Activated CD8-positive, alpha-beta memory T cell treated with anti-CD3 and anti-CD28 coated beads, Interleukin-2, amount 50 U/mL, for 24 hours (primary cell): ENCODE results near the gene NLRX1.
A peak's percentile ranks its signal among the peaks of the same experiment; 100 is the strongest.
"Not testable (repeated sequence)": the region's sequence is repeated elsewhere in the genome, so short reads cannot be mapped to it uniquely, and the experiment has no call there.

Experiments
- DNase-seq: peaks from one replicate; pipeline ENCODE4 v3.0.0-alpha.2; 2020; ENCODE audit errors: extremely low read depth

NLRX1 gene

DNA sequence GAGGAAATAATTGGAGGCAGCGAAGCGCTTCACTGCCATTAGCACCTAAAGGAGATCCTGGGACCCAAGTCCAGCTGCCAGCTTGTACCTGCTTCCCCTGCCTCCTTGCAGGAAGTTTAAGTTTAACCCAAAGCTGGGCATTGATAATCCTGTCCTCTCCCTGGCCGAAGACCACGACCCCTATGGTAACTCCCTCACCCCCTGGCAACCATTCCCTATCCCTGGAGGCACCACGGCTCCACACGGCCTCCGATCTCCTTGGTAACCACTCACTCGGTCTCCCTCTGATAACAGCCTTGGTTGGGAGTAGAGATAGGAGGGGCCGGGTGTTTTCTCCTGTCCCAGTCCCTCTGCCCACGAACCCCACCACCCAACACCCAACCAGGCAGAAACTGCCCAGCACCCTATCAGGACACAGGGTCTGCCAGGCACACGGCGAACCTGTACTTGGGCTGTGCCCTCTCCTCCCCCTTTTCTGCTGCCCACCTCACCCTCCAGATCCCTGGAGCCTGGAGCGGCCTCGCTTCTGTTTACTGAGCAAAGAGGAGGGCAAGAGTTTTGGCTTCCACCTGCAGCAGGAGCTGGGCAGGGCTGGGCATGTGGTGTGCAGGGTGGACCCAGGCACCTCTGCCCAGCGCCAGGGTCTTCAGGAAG lies 17.6 kb downstream of the NLRX1 start:
- DNase-seq = no peak

DNA sequence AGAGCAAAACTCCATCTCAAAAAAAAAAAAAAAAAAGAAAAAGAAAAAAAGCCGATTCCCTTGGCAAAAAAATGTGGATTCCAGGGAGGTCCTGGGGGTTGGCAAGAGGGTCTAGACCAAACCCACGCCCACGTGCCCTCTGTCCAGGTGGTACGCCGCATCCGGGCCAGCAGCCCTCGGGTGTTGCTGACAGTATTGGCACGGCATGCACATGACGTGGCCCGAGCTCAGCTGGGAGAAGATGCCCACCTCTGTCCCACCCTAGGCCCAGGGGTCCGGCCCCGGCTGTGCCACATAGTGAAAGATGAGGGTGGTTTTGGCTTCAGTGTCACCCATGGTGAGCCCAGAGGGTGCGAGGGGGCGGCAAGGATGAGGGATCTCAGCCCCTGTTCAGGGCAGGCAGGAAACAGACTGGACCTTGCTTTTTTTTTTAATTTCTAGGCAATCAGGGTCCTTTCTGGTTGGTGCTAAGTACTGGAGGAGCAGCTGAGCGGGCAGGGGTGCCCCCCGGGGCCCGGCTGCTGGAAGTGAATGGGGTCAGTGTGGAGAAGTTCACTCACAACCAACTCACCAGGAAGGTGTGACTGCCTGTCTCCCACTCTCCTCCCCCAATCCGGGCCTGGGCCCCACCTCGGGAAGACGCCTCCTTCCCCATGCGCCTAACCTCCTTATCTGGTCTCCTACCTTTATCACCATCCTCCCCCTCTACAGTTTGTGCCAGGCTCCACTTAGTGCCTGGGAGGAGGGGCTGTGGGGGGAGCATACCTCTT lies 18.8 kb downstream of the NLRX1 start:
- no peak for DNase-seq

DNA sequence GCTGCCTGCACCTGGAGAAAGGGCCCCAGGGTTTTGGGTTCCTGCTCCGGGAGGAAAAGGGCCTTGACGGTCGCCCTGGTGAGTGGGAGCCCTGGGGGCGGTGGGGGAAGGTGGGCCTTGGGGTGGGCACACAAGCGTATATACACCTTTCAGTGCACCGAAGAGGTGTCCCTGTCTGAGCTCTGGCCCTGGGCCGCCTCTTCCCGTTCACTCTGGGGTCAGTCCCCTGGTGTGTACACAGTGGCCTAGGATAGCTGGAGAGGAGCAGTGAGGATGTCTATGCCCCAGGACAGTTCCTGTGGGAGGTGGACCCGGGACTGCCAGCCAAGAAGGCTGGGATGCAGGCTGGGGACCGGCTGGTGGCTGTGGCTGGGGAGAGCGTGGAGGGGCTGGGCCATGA lies 19.5 kb downstream of the NLRX1 start:
- no peak for DNase-seq

DNA sequence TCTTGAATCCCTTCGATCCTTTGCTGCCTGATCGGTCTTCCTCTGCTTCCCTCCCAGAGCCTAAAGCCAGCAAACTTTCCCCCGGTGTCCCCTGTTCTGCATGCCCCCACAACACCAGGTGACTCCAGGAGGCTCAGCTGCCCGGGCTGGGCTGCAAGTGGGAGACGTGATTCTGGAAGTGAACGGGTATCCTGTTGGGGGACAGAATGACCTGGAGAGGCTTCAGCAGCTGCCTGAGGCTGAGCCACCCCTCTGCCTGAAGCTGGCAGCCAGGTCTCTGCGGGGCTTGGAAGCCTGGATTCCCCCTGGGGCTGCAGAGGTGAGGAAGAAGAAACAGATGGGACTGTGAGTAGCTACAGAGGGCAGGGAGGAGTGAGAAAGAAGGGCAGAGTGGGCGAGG lies 20.4 kb downstream of the NLRX1 start:
- DNase-seq = no peak

DNA sequence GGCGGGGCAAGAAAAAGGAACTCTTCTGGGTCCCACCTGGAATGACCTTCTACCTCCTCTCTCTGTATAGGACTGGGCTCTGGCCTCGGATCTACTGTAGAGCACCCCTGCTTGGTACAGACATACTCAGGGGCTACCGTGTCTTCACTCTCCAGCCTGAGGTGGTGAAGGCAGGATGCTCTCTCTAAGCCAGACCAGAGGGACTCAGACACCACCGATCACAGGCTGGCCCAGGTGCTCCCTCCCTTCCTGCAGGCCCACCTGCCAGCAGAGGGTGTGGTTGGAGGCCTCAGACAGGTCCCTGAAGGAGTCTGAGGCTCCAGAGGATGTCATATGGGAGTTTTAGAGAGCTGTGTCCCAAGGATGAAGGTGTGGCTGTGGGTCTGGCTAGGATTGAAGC lies 20.9 kb downstream of the NLRX1 start:
- no peak for DNase-seq

DNA sequence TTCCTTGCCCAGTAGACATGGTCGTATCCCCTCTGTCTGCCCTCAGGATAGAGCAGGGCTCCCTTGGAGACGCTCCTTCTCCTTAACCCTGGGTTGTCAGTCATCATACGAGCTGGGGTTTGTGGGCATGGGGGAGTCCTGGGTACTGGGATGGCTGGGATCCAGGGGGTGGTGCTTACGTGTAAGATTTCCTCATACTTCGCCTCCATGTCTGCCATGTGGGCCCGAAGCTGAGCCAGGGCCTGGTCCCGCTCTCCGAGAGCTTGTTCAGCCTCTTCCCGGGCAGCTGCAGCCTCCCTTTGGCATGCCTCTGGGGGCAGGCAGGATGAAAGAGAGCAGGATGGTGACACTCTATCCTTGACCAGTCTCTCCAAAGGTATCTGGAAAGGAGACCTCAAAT lies 22.0 kb downstream of the NLRX1 start:
- DNase-seq = no peak

DNA sequence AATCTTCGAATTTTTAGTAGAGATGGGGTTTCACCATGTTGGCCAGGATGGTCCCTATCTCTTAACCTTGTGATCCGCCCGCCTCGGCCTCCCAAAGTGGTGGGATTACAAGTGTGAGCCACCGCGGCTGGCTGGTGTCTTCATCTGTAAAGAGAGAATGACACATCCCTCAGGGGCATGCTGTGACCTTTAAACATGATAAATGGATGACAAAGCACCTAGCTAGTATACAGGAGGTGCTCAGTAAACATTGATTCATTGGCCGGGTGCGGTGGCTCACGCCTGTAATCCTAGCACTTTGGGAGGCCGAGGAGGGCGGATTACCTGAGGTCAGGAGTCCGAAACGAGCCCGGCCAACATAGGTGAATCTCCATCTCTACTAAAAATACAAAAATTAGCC lies 22.7 kb downstream of the NLRX1 start:
- DNase-seq = not testable (repeated sequence)

DNA sequence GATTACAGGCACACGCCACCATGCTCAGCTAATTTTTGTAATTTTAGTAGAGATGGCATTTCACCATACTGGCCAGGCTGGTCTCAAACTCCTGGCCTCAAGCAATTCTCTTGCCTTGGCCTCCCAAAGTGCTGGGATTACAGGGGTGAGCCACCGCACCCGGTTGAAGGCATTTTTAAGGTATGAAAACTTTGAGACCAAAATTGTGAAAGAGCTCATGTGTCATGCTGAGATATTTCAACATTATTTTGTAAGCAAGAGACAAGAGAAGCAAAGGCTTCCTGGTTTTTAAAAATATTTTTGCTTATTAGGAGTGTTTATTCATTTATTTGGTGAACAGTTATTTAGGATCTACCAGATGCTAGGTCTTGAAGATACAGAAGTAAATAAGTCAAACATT lies 23.6 kb downstream of the NLRX1 start:
- DNase-seq = no peak

DNA sequence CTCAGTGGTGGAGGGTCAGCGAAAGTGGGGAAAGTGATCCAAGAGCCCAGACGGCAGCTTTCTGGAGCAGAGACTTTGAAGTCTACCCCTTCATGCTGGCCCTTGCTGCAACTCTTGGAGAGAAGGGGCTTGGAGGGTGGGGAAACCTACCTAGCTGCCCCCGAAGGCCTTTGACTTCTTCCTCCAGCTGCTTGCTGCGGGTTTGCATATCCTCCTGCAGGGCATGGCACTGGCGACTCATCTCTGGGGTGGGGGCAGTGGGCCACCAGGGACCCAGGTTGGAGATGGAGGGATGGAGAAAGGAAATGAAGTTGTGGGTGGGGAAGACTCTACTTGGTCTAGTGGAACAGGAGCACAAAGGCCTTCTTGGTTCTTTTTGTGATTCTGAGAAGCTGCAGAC lies 24.5 kb downstream of the NLRX1 start:
- no peak for DNase-seq

DNA sequence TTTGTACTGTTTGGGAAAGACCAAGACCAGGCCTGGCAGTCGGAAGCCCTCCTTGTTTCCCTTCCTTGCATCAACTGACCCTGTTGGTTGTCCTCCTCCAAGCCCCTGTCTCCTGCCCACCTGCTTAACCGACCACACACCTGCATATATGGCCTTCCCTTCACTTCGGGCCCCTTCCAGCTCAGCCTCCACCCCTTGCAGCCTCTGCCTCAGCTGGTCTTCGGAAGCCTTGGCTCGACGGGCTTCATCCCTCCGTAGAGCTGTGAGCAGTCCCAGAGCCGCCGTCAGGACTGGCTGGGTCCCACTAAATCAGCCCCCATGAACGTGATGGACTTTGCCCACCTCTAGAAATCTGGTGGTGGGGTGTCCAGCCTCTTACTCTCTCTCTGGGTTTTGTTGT lies 25.1 kb downstream of the NLRX1 start:
- DNase-seq = no peak

DNA sequence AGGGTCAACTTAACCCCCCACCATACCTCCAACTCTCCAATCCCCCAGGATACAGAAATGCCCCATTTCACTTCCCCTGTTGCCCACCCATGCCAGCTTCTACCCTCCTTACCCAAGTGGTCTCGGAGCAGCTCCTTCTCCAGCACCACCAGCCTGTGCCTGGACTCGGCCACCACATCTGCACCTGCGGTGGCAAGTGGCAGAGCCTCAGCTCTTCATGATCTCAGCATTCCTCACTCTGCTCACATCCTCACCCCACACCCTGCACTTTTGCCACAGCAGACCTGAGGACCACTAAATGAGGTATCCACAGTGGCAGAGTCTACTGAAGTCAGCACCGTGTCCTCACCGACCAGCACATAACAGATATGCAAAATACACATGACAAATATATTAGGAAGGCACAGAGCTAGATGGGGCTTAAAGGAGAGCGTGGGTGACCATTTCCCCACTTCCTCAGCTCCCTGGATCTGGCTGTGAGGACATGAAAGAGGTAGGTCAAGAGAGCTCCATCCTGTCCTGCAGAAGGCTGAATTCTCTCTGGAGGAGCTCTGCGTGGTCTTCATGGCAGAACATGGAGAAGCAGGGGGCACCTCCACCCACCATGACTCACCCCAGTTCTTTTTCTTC lies 26.4 kb downstream of the NLRX1 start:
- DNase-seq = no peak

DNA sequence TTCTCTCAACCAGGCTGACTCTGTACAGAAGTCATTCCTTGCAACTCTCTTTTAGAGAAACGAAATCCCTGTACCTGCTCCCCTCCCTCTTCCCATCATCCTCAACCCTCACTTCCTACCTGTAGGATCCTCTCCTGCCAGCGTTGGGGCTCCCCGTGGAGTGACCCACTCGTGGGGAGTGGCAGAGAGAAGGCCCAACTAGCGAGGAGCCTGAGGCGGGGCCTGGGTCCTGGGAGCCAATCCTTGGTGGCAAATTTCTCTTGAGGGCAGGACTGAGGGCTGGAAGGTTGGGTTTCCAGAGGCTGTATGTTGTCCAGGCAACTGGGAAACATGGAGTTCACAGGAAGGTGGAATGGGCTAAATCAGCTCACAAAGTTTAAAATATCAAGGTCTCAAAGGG lies 27.2 kb downstream of the NLRX1 start:
- no peak for DNase-seq

DNA sequence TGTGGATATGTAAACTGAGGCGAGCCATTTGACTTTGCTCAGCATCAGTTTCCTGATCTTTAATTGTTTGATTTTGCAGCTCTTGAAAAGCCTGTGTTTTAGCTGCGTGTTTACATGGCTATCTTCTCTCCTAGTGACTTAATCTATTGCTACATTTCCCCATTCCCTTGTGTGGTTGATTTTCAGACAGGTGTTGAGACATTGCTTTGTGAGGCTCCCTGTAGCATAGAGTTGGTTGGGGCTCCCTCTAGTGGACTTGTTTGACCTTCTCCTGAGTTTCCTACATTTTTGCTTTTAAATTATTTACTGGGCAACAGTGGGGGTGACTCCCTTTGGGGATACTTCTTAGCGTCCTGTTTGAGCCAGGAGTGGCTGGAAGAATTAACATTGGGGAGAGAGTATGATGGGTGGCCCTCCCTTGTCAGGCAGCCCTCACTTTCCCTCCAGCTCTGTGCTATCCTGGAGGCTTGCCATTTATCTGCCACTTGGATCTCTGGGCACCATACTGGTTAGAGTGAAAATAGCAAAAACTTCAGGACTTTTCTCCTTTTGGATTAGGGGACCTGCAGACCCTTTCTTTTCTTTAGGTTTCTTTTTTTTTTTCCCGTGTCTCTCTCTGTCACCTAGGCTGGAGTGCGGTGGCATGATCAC lies 28.4 kb downstream of the NLRX1 start:
- peak; percentile 18 for DNase-seq

DNA sequence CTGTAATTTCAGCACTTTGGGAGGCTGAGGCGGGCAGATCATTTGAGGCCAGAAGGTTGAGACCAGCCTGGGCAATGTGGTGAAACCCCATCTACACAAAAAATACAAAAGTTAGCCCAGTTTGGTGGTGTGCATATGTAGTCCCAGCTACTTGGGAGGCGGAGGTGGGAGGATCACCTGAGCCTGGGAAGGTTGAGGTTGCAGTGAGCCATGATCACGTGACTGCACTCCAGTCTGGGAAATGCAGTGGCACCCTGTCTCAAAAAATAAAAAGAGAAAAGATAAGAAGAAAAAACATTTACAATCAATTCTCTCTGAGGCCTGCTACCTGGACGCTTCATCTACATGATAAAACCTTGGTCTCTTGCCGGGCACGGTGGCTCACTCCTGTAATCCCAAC lies 30.4 kb downstream of the NLRX1 start:
- no peak for DNase-seq

DNA sequence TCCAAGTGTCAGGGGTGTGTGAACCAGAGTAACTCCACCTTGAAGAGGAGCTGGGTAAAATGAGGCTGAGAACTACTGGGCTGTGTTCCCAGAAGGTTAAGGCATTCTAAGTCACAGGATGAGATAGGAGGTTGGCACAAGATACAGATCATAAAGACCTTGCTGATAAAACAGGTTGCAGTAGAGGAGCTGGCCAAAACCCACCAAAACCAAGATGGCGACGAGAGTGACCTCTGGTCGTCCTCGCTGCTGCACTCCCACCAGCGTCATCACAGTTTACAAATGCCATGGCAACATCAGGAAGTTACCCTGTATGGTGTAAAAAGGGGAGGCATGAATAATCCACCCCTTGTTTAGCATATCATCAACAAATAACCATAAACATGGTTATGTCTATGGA lies 32.7 kb downstream of the NLRX1 start:
- DNase-seq = not testable (repeated sequence)

DNA sequence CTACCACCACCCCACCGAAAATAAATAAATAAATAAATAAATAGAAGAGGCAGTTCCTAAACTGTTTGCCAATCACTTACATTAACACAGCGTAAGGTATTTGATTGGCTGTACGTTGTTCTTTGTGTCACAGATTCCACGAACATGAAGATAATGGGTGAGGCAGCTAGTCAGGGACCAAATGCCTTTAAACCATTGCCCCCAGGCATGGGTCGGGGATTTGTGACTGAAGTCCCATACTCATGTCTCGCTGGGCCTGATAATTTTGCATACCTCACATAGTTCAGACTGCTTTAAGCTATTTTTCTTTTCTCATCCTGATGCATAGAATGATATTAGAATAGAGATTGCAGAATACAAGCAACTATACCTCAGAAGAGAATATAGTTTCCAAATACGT lies 34.0 kb downstream of the NLRX1 start:
- no peak for DNase-seq

DNA sequence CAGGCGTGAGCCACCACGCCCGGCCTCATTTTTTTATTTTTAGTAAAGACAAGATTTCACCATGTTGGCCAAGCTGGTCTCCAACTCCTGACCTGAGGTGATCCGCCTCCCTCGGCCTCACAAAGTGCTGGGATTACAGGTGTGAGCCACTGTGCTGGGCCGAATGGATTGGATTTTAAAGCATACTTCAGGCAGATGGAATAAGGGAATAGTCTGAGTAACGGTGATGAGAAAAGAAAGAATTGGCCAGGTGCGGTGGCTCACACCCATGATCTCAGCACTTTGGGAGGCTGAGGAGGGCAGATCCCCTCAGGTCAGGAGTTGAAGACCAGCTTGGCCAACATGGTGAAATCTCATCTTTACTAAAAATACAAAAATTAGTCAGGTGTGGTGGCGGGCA lies 35.5 kb downstream of the NLRX1 start:
- no peak for DNase-seq

DNA sequence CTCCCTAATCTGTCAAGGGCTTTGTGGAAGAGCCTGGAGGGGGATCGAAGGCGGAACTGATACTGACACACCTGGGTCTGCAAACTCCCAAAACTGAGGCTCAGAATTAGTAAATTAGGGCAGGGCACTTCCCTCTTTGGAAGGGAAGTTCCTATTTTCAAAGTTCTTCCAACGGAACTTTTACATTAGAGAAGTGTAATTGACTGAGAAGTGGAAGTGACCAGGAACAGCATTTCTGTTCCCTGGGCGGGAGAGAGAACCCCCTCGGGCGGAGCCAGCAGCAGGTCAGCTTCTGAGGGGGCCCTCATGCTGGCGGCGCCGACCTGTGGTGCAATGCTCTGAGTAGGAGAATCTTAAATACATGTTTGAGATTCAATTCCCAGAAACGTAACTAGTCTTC lies 36.6 kb downstream of the NLRX1 start:
- no peak for DNase-seq

DNA sequence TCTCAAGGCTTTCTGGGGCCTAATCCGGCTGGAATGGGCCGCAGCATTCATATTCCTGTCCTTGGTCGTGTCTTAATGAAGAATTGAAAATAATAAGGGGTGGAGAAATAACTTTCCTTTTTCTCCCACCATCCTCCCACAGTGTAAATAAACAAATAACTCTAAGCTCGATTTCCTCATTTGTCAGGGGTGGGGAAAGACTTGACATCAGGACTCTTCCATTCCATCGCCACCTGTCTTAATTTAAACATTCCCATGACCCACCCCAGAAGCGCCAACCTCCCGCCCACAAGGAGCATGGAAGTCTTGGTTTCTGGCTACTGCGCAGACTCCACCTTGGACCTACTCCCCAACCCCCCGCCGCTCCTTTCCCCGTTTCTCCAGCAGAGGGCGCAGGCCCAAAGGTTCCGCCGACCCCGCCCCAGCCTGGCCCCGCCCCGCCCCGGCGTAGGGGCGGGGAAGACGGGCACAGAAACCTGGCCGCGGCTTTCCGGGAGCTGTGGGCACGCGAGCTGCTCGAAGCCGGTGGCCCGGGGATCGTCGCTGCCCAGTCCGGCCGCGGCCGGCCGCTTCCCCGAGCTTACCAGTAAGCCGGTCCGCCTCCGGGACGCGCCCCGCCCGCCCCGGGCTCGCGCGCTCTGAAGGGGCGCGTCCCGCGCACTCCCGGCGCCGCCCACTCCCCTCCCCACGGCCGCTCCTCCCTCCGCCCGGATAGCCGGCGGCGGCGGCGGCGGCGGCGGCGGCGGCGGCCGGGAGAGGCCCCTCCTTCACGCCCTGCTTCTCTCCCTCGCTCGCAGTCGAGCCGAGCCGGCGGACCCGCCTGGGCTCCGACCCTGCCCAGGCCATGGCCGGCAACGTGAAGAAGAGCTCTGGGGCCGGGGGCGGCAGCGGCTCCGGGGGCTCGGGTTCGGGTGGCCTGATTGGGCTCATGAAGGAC lies 37.3 kb downstream of the NLRX1 start, which contains the start of gene CBL:
Gene CBL, plus strand, starts transcription at position 766 of the 937 bp plus-strand sequence. Its CDS starts 79 bp downstream, at position 845.
- DNase-seq = peak; percentile 94

DNA sequence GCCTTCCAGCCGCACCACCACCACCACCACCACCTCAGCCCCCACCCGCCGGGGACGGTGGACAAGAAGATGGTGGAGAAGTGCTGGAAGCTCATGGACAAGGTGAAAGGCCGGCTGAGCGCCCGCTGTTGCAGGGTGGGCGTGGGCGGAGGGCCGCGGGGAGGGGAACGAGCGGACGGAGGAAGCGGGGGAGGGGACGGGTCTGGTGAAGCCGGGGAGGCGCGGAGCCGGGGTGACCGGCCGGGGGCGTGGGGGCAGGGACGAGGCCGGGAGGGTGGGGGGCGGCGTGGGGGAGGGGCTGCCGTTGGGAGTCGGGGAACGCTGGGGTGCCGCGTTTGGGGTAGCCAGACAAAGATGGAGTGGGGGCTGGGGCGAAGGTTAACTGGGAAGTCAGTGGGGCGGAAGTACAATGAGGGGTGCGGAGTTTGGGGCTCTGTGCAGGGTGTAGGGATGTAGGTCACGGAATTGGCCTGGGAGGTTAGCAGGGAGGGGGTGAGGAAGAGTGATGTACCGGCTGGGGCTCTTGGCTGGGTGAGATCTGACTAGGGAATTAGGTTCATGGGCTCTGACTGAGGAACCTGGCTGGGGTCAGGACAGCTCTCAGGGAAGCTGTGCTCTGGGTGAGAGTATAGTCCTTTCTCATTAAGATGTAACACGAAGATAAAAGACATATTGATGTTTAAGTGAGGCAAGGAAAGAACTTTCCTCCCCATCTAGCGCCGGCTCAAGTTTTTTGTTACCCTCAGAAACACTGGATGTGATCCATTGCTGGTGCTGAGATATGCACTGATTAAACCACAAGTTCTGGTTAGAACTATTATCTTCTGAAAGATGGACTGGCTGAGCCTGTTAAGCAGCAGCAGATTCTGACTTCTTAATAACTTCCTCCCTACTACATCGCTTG lies 38.2 kb downstream of the NLRX1 start:
- DNase-seq = peak; percentile 2
